Urinary bladder (tissue), 4 donors: ENCODE measurements around the gene CRMP1. TPM values are rescaled to one million over a fixed set of nuclear protein-coding genes. Genes with fewer than 3 reads are reported as not detected.

Experiments
- DNase-seq: peaks from one replicate; pipeline ENCODE4 v3.0.0-alpha.2; 2015; ENCODE audit errors: extremely low spot score
- H3K27ac ChIP-seq: one replicate; pipeline ENCODE4 v1.5.1; 2013; ENCODE audit warnings: low read depth, mild to moderate bottlenecking, moderate library complexity
- H3K36me3 ChIP-seq: one replicate; pipeline ENCODE4 v1.6.1; 2013; ENCODE audit warnings: mild to moderate bottlenecking, moderate library complexity; ENCODE audit not compliant: insufficient read depth
- H3K4me1 ChIP-seq: one replicate; pipeline ENCODE4 v1.6.1; 2013; ENCODE audit warnings: mild to moderate bottlenecking, moderate library complexity; ENCODE audit not compliant: insufficient read depth
- H3K4me3 ChIP-seq: one replicate; pipeline ENCODE4 v1.5.1; 2013; ENCODE audit warnings: low read depth, low read length
- WGBS: extraction: QIAGEN DNeasy Blood & Tissue Kit; methylation state at CpG from one replicate; pipeline ENCODE4 v1.1.7; 2013; 5-methylcytosine and 5-hydroxymethylcytosine counted together
- polyA plus RNA-seq: library from polyadenylated mRNA; stranded (reverse); fragments of 200-250 nt; gene quantifications from one replicate; pipeline ENCODE4 v1.2.3, GENCODE V29; 2013
- total RNA-seq: library from RNA; depleted of rRNA; stranded (reverse); fragments of >200 nt; gene quantifications from one replicate; pipeline ENCODE4 v1.2.3, GENCODE V29; 2014
- donor health status: healthy with polysubstance abuse.
- donor health status: healthy.

The CRMP1 gene
- total RNA-seq (15.8 TPM), polyA plus RNA-seq (12.1 TPM)

DNA sequence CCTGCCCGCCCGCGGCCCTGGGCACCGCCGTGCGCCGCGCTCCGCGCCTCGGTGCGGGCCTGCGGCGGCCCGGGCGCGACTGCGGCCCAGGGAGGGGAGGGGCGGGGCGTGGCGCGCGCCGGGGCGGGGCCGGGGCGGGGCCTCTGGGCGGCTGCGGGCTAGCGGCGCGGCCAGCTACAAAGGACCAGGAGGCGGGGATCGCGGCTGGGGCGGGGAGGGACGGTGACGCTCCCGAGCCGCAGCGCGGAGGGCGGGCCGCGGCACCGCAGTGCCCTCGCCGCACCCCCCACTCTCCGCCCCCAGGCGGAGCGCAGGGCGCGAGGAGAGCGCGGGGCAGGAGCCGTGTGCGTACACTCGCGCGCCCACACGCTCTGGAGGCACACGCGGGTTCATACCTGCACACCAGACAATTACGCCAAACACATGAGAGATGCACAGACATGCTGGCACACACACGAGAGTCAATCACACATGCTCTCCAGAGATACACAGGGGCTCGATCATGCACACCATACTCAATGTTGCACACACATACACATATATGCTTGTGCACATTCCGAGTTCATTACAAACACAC, at the start of gene CRMP1:
CRMP1 (minus strand) TSS at position 83 of the 577 bp plus-strand sequence. CDS start 117 bp downstream, outside the sequence.
- 3% methylated on average over 63 of the region's 67 CpGs for WGBS
- no peak within 1 kb of the TSS for H3K27ac ChIP-seq
- peaks cover 2% of the 10 kb centered on the region for H3K4me1 ChIP-seq
- no peak for DNase-seq
- H3K4me3 ChIP-seq = peak within 1 kb of the TSS; percentile 20
- H3K36me3 ChIP-seq = no peaks in the 10 kb centered on the region

GRCh38 chr4:5941601-5942000, 48.7 kb upstream of the CRMP1 start:
- Histone ChIP-seq H3K4me3 (no peak overlapping the region), H3K4me1 (no peaks in the 10 kb centered on the region), H3K27ac (no peak overlapping the region), H3K36me3 (no peaks in the 10 kb centered on the region)
- DNase-seq = no peak
- 60% methylated on average over 6 of the region's 6 CpGs for WGBS

GRCh38 chr4:5940470-5941203, 47.8 kb upstream of the CRMP1 start:
- Histone ChIP-seq H3K4me1 (no peaks in the 10 kb centered on the region), H3K4me3 (no peak overlapping the region), H3K27ac (no peak overlapping the region), H3K36me3 (no peaks in the 10 kb centered on the region)
- DNase-seq = no peak
- 59% methylated on average over 3 of the region's 3 CpGs for WGBS

GRCh38 chr4:5933996-5934831, 41.3 kb upstream of the CRMP1 start:
- H3K27ac ChIP-seq = no peak overlapping the region
- H3K4me1 ChIP-seq = no peaks in the 10 kb centered on the region
- H3K4me3 ChIP-seq = no peak overlapping the region
- 64% methylated on average over 16 of the region's 16 CpGs for WGBS
- H3K36me3 ChIP-seq = no peaks in the 10 kb centered on the region
- DNase-seq = no peak

DNA sequence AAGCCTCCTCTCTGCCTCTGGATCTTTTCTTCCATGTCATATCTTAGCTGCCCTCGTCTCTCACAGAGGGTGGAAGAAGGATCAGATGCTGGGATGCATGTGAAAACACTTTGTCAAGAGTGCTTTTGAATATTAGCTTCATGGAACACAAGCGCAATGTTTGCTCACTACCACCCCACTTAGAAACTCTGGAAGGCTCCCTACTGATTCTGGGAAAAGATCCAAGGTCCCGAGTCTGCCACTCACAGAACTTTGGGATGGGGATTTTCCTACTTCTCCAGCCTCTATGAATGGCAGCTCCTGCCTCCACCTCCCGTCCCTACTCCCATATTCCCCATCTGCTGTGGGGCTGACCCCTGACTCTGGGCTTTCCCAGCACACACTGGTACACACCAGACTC, 40.2 kb upstream of the CRMP1 start:
- no peak for DNase-seq
- Histone ChIP-seq H3K4me1 (no peaks in the 10 kb centered on the region), H3K27ac (no peak overlapping the region), H3K36me3 (no peaks in the 10 kb centered on the region), H3K4me3 (no peak overlapping the region)
- WGBS = 45% methylated on average over 4 of the region's 4 CpGs

DNA sequence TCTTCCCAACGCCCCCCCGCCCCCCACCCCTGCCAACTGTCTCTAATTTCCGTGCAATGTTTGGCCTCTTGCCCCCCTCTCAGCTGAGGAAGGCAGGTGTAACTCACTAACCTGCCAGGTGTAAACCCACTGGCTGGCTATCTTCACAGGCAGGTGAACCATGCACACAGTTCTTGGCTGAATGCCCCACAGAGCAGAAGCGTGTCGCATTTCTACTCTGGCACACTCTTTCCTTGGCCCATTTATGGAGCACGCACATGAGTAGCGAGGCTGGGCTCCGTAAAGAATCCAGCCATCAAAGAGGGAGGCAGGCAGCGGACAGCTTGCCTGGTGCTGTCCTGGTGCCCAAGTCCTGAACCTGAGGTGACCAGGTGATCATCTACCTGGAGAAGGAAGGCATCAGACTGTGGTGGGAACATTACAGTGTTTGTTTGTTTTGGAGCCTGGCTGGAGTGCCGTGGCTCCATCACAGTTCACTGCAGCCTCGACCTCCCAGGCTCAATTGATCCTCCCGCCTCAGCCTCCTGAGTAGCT, 39.2 kb upstream of the CRMP1 start:
- Histone ChIP-seq H3K36me3 (no peaks in the 10 kb centered on the region), H3K4me3 (no peak overlapping the region), H3K27ac (no peak overlapping the region), H3K4me1 (no peaks in the 10 kb centered on the region)
- DNase-seq = no peak
- WGBS = 69% methylated on average over 12 of the region's 12 CpGs

DNA sequence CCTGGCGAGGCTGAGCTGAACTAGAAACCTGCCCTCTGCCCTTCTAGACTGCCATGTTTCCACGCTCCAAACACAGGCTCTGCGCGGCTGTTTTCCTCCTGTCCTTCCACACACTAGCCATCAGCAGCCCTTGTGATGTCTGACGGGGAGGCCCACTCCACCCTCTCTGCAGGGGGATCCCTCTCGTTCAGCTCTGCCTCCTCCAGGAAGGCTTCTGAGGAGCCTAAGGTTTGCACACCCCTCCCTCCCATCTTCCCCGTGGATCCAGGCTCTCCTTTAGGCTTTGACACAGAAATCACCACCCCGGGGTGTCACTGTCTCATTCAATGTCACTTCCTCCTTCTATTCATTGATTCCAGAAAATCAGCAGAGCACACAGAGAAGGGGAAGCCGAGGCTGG, 38.6 kb upstream of the CRMP1 start:
- H3K27ac ChIP-seq = no peak overlapping the region
- H3K4me1 ChIP-seq = no peaks in the 10 kb centered on the region
- no peaks in the 10 kb centered on the region for H3K36me3 ChIP-seq
- WGBS = 53% methylated on average over 9 of the region's 9 CpGs
- no peak overlapping the region for H3K4me3 ChIP-seq
- DNase-seq = no peak

DNA sequence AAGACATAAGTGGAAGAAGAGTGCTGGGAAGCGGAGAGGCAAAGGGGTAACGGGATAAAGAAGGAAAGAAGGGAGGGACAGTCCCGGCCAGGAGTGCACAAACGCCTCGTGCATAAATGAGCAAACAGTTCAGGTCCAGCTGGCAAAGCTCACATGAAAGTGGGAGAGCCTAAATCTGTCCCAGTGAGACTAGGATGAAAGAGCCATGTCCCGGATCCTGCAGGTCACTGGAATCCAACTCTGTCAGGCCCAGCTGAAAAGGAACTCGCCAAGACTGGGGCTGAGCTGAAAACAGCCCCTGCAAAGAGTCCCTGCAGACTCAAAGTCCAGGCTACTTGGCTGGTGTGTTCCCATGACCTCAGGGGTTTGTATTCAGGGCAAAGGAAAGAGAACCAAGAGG, 38.0 kb upstream of the CRMP1 start:
- H3K4me1 ChIP-seq = no peaks in the 10 kb centered on the region
- DNase-seq = no peak
- H3K27ac ChIP-seq = no peak overlapping the region
- WGBS = 56% methylated on average over 7 of the region's 7 CpGs
- no peak overlapping the region for H3K4me3 ChIP-seq
- no peaks in the 10 kb centered on the region for H3K36me3 ChIP-seq

DNA sequence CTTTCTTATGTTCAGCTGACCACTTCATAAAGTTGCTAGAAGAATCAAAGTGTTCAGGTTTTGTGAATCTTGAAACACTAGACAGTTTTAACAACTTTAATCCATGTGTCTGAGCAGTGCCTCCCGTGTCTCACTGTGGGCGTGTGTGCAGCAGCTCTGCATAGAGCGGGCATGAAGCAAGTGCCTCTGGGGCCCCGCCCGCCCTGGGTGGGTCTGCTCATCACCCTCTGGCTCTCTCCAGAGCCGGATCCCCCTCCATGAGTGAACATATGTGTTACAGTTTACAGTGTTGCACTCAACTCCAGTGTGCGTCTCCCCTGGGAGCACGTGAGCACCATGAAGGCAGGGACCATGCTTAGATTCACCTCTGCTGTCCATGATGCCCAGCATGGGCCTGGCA, 37.6 kb upstream of the CRMP1 start:
- no peaks in the 10 kb centered on the region for H3K36me3 ChIP-seq
- no peak overlapping the region for H3K27ac ChIP-seq

DNA sequence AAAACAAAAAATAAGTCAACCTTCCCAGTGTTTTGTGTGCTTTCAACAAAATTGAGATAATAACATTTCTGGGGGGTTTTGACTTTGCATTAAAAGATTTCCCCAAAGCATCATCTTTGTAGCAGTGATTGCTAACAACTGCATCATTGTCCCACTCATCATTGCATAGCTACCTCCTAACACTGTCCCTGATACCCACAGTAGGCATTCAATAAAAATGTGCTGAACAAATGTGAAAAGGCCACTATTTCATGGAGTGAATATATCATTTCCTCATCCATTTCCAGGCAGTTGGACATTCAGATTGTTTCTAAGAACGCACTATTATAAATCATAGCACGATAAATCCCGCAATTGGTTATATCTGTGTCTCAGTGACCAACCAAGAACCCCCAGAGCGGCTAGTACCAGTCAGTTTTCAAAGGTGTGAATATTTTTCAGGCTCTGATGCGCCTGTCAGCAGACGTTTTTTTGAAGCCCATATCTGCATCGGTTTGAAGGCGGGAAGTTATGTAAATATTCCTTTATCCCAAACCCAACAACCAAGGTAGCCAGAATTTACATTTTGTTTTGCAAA, 36.0 kb upstream of the CRMP1 start:
- WGBS = 48% methylated on average over 8 of the region's 8 CpGs
- no peak for DNase-seq
- H3K4me1 ChIP-seq = no peaks in the 10 kb centered on the region

More for the DNA sequence above, 37.6 kb upstream of the CRMP1 start:
- DNase-seq = no peak
- no peak overlapping the region for H3K4me3 ChIP-seq
- H3K4me1 ChIP-seq = no peaks in the 10 kb centered on the region
- WGBS = 82% methylated on average over 8 of the region's 8 CpGs

DNA sequence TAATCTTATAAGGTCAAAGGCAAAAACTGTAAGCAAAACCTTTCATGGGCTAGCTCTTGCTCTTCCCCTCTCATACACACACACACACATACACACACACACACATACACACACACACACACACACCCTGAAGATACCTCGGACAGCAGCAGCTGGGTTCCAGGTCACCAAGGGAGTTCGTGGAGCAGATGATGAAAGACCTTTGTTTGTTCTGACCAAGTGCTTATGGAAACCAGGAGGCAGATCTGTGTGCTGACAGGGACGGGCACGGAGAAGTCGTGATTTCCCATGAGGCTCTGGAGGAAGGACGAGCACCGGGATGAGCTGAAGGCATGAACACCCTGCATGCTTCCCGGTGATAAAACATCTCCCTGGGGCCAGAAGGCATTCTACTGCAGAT, 35.4 kb upstream of the CRMP1 start:
- DNase-seq = no peak
- H3K27ac ChIP-seq = no peak overlapping the region

More for the DNA sequence above, 36.0 kb upstream of the CRMP1 start:
- H3K36me3 ChIP-seq = no peaks in the 10 kb centered on the region
- no peak overlapping the region for H3K27ac ChIP-seq
- H3K4me3 ChIP-seq = no peak overlapping the region

DNA sequence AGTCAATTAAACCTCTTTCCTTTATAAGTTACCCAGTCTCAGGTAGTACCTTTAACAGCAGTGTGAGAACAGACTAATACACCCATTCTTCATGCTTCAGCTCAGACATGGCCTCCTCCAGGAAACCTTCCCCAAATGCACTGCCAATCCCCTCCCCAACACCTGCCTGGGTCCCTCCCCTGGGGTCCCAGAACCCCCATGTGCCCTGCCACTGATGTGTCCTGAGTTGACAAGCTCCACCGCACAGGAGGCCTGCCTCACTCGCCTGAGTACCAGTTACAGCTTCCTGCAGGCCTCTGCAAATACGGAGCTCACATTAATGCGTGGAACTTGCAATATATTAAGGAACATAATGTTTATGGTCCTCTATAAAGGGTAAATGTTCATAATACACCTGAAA, 34.9 kb upstream of the CRMP1 start:
- 65% methylated on average over 4 of the region's 4 CpGs for WGBS
- Histone ChIP-seq H3K27ac (no peak overlapping the region), H3K4me3 (no peak overlapping the region), H3K36me3 (no peaks in the 10 kb centered on the region), H3K4me1 (no peaks in the 10 kb centered on the region)
- no peak for DNase-seq

More for the DNA sequence above, 35.4 kb upstream of the CRMP1 start:
- Histone ChIP-seq H3K4me1 (no peaks in the 10 kb centered on the region), H3K4me3 (no peak overlapping the region), H3K36me3 (no peaks in the 10 kb centered on the region)
- 52% methylated on average over 8 of the region's 8 CpGs for WGBS

DNA sequence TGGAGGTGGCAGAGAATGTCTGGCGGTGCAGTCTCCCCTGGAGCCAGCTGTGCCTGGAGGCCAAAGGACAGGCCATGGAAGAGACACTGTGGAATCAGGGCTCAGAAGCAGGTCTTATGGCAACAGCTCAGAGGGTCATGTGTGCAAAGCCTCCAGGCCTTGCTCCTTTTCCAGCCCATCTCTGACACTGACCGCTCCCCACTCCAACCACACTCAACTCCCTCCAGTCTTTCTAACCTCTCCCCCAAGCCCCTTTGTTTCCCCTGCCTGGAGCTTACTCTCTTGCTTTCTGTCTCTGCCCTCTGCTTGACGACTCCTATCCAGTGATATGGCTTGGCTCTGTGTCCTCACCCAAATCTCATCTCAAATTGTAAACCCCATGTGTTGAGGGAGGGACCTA, 34.2 kb upstream of the CRMP1 start:
- DNase-seq = no peak
- H3K4me3 ChIP-seq = no peak overlapping the region
- H3K27ac ChIP-seq = no peak overlapping the region
- WGBS = 76% methylated on average over 3 of the region's 3 CpGs
- no peaks in the 10 kb centered on the region for H3K36me3 ChIP-seq
- H3K4me1 ChIP-seq = no peaks in the 10 kb centered on the region
